Measurements from ENCODE around the gene ZNHIT3. TPM values are rescaled to one million over a fixed set of nuclear protein-coding genes. Genes with fewer than 3 reads are reported as not detected.

The ZNHIT3 gene
- total and polyA plus RNA-seq, 2 donors (not counting 1 experiment from before 2014, with no cell fraction given): 29.1 to 44.5 TPM

- H3K79me2 ChIP-seq (ENCODE audit: control insufficient read depth, insufficient read depth, low read length): no peaks in the 10 kb centered on the region
- H3K9ac ChIP-seq (ENCODE audit: insufficient read depth, low read length): no peak overlapping the region
- TF ChIP-seq CTCF (conservative IDR thresholded peaks at IDR 0.05 in 1 of 2, IDR thresholded peaks at IDR 0.05 in 1 of 2; ENCODE audit: low read depth in 1 of 2, low read length in 2 of 2): no peak
- TF ChIP-seq EZH2 (IDR thresholded peaks at IDR 0.05; ENCODE audit: low read length, missing control alignments): no peak
- H2AFZ ChIP-seq (ENCODE audit: low read length): no peak overlapping the region
- no peak overlapping the region for H3K27ac ChIP-seq (ENCODE audit: insufficient read depth, low read length)
- DNase-seq (ENCODE audit: low read depth in 2 of 2): no peak
- no peaks in the 10 kb centered on the region for H4K20me1 ChIP-seq (ENCODE audit: control insufficient read depth, extremely low read depth, insufficient read depth, low read length)
- no peaks in the 10 kb centered on the region for H3K27me3 ChIP-seq (ENCODE audit: control insufficient read depth, insufficient read depth, low read length)
- H3K36me3 ChIP-seq (ENCODE audit: control insufficient read depth, insufficient read depth, low read length): peaks cover 11% of the 10 kb centered on the region
- H3K4me2 ChIP-seq (ENCODE audit: extremely low read depth, insufficient read depth, low read length): no peak overlapping the region
- H3K4me1 ChIP-seq (ENCODE audit: control insufficient read depth, extremely low read depth, insufficient read depth, low read length): no peaks in the 10 kb centered on the region
- H3K4me3 ChIP-seq (replicated peaks in 1 of 4; ENCODE audit: control extremely low read depth in 1 of 4, insufficient read depth in 1 of 4, low read depth in 3 of 4, low read length in 4 of 4): no peak overlapping the region
- H3K9me3 ChIP-seq (ENCODE audit: control insufficient read depth, insufficient read depth, low read depth, low read length): no peaks in the 10 kb centered on the region
Measured at GRCh38 chr17:36512641-36513040, 26.2 kb downstream of the ZNHIT3 start.

GRCh38 chr17:36514856-36515255 is 28.4 kb downstream of the ZNHIT3 start:
- no peaks in the 10 kb centered on the region for H3K4me1 ChIP-seq (ENCODE audit: control insufficient read depth, extremely low read depth, insufficient read depth, low read length)
- H4K20me1 ChIP-seq (ENCODE audit: control insufficient read depth, extremely low read depth, insufficient read depth, low read length): no peaks in the 10 kb centered on the region
- no peak for TF ChIP-seq CTCF (conservative IDR thresholded peaks at IDR 0.05 in 1 of 2, IDR thresholded peaks at IDR 0.05 in 1 of 2; ENCODE audit: low read depth in 1 of 2, low read length in 2 of 2)
- no peak for TF ChIP-seq EZH2 (IDR thresholded peaks at IDR 0.05; ENCODE audit: low read length, missing control alignments)
- H3K4me2 ChIP-seq (ENCODE audit: extremely low read depth, insufficient read depth, low read length): no peak overlapping the region
- H3K4me3 ChIP-seq (replicated peaks in 1 of 4; ENCODE audit: control extremely low read depth in 1 of 4, insufficient read depth in 1 of 4, low read depth in 3 of 4, low read length in 4 of 4): no peak overlapping the region
- DNase-seq (ENCODE audit: low read depth in 2 of 2): no peak
- no peak overlapping the region for H2AFZ ChIP-seq (ENCODE audit: low read length)
- H3K9ac ChIP-seq (ENCODE audit: insufficient read depth, low read length): no peak overlapping the region
- no peaks in the 10 kb centered on the region for H3K79me2 ChIP-seq (ENCODE audit: control insufficient read depth, insufficient read depth, low read length)
- H3K9me3 ChIP-seq (ENCODE audit: control insufficient read depth, insufficient read depth, low read depth, low read length): no peaks in the 10 kb centered on the region
- no peak overlapping the region for H3K27ac ChIP-seq (ENCODE audit: insufficient read depth, low read length)
- H3K27me3 ChIP-seq (ENCODE audit: control insufficient read depth, insufficient read depth, low read length): no peaks in the 10 kb centered on the region
- H3K36me3 ChIP-seq (ENCODE audit: control insufficient read depth, insufficient read depth, low read length): peaks cover 7% of the 10 kb centered on the region

GRCh38 chr17:36515837-36516236 is 29.4 kb downstream of the ZNHIT3 start:
- Histone ChIP-seq H3K4me1 (ENCODE audit: control insufficient read depth, extremely low read depth, insufficient read depth, low read length) (no peaks in the 10 kb centered on the region), H3K79me2 (ENCODE audit: control insufficient read depth, insufficient read depth, low read length) (no peaks in the 10 kb centered on the region), H3K27me3 (ENCODE audit: control insufficient read depth, insufficient read depth, low read length) (no peaks in the 10 kb centered on the region), H3K36me3 (ENCODE audit: control insufficient read depth, insufficient read depth, low read length) (peaks cover 7% of the 10 kb centered on the region), H2AFZ (ENCODE audit: low read length) (no peak overlapping the region), H3K9me3 (ENCODE audit: control insufficient read depth, insufficient read depth, low read depth, low read length) (no peaks in the 10 kb centered on the region), H3K4me2 (ENCODE audit: extremely low read depth, insufficient read depth, low read length) (no peak overlapping the region), H3K27ac (ENCODE audit: insufficient read depth, low read length) (no peak overlapping the region), H3K9ac (ENCODE audit: insufficient read depth, low read length) (no peak overlapping the region), H3K4me3 (replicated peaks in 1 of 4; ENCODE audit: control extremely low read depth in 1 of 4, insufficient read depth in 1 of 4, low read depth in 3 of 4, low read length in 4 of 4) (no peak overlapping the region), H4K20me1 (ENCODE audit: control insufficient read depth, extremely low read depth, insufficient read depth, low read length) (no peaks in the 10 kb centered on the region)
- no peak for DNase-seq (ENCODE audit: low read depth in 2 of 2)
- no peak for TF ChIP-seq EZH2 (IDR thresholded peaks at IDR 0.05; ENCODE audit: low read length, missing control alignments)
- no peak for TF ChIP-seq CTCF (conservative IDR thresholded peaks at IDR 0.05 in 1 of 2, IDR thresholded peaks at IDR 0.05 in 1 of 2; ENCODE audit: low read depth in 1 of 2, low read length in 2 of 2)

Data from fibroblast of lung (primary cell).